Measurements from ENCODE around the gene USP11.

GRCh38 chrX:47194194-47194787 is 38.5 kb upstream of the USP11 start:
- TF ChIP-seq FOXP2 (optimal IDR thresholded peaks at IDR 0.05; ENCODE audit: control extremely low read depth, extremely low read length, insufficient read depth) = no peak
- no peak for TF ChIP-seq EZH2 (IDR thresholded peaks at IDR 0.05)
- no peak for TF ChIP-seq POLR2AphosphoS5 (IDR thresholded peaks at IDR 0.05; ENCODE audit: borderline replicate concordance, low read depth, low read length)

Measured in SK-N-MC (cell line).